Upper lobe of left lung (tissue), 6 donors: Measurements from ENCODE around the gene CDH2. TPM values are rescaled to one million over a fixed set of nuclear protein-coding genes. Genes with fewer than 3 reads are reported as not detected.

Experiments
- ATAC-seq, 2 donors: fragments of 200-7000 bp; cut with Tn5 transposase; one replicate each; pipeline ENCODE4 v1.9.1; 2022; ENCODE audit warnings: mild to moderate bottlenecking in 2 of 2, moderate library complexity in 2 of 2; ENCODE audit not compliant: low FRiP score in 2 of 2
- DNase-seq, 2 donors: peaks; one replicate each; pipeline ENCODE4 v3.0.0-alpha.2; 2019 to 2020
- H3K27ac ChIP-seq, 4 donors: fragments of 200-600 bp; sonication (generic); one replicate each; pipeline ENCODE4 v1.5.1; 2016 to 2019
- H3K27me3 ChIP-seq, 4 donors: fragments of 200-600 bp; sonication (generic); one replicate each; pipeline ENCODE4 v1.5.1; 2017 to 2019
- H3K36me3 ChIP-seq, 4 donors: fragments of 200-600 bp; sonication (generic); one replicate each; pipeline ENCODE4 v1.5.1; 2016 to 2019
- H3K4me1 ChIP-seq, 4 donors: fragments of 200-600 bp; sonication (generic); one replicate each; pipeline ENCODE4 v1.5.1; 2018 to 2019
- H3K4me3 ChIP-seq, 4 donors: fragments of 200-600 bp; sonication (generic); one replicate each; pipeline ENCODE4 v1.5.1; 2017 to 2019; ENCODE audit warnings: mild to moderate bottlenecking in 2 of 4, moderate library complexity in 1 of 4
- H3K9me3 ChIP-seq, 4 donors: fragments of 200-600 bp; sonication (generic); one replicate each; pipeline ENCODE4 v1.5.1; 2018 to 2019
- EP300 ChIP-seq, 4 donors: sonication (generic); formaldehyde crosslinking; IDR thresholded peaks; one replicate each; pipeline ENCODE4 v1.5.1; 2017; ENCODE audit warnings: antibody characterized with exemption in 4 of 4, control low read depth in 2 of 4
- POLR2A ChIP-seq, 4 donors: fragments of 450-650 bp; IDR thresholded peaks; one replicate each; pipeline ENCODE4 v1.5.1; 2016 to 2017; ENCODE audit warnings: antibody characterized with exemption in 4 of 4, mild to moderate bottlenecking in 2 of 4
- POLR2AphosphoS5 ChIP-seq, 2 donors: sonication (generic); formaldehyde crosslinking; IDR thresholded peaks; one replicate each; pipeline ENCODE4 v1.5.1; 2017; ENCODE audit warnings: antibody characterized with exemption in 2 of 2
- WGBS, 2 donors: methylation state at CpG; one replicate each; pipeline ENCODE4 v1.1.5; 2017 to 2018; 5-methylcytosine and 5-hydroxymethylcytosine counted together
- total RNA-seq, 6 donors: library from RNA; depleted of rRNA in 4 of 6; stranded (reverse); fragments of >200 nt in 4 of 6; gene quantifications; one replicate each; pipeline versions ENCODE4 v1.1.0 to v1.2.1, GENCODE V29; 2016 to 2021
- TF ChIP-seq, protein P1 (sequence below), 6 experiments: fragments of 450-650 bp in 4 of 6; fragments of 200-600 bp in 2 of 6; sonication (generic) in 2 of 6; IDR thresholded peaks; one replicate each; pipeline ENCODE4 v1.5.1; 2016 to 2019; ENCODE audit warnings: antibody characterized with exemption in 6 of 6
- donor health status: DM: no; HTN: no; CAD: no; lungs with moderate emphysema.
- donor health status: DM: no; HTN: yes; CAD: no; lungs with severe emphysema.

The CDH2 gene
- total RNA-seq, 6 donors from 2014 or later, result 0.20 to 2.3 (median 0.75) TPM; not detected in 2

DNA sequence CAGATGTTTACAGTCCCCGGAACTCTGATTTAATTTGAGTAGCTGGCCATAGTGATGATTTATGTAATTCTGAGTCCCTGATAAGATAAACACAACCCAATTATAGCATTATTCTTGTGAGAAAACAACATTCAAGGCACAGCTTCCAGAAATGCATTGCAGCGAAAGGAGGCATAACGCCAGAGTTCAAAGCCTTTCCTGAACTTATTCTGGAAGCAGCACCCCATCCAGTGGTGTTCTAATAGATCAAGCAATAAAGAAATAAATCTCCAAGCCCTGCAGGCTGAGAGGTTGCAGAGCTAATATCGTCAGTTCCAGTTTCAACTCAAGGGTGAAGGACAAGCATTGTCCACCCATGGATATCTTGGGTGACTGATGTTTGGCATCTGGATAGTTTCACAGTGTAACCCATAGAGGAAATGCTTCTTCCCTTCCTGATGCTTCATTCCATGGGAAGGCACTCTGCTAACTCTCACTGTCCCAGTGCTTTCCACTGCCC is 18.8 kb downstream of the CDH2 start:
- WGBS, 2 donors, result 43 to 65% methylated on average over 4 of the region's 4 CpGs
- DNase-seq (no peak), ATAC-seq (no peak)
- no peaks in the 10 kb centered on the region for H3K4me1 ChIP-seq
- no peaks in the 10 kb centered on the region for H3K27me3 ChIP-seq
- no peaks in the 10 kb centered on the region for H3K9me3 ChIP-seq
- no peak overlapping the region for H3K4me3 ChIP-seq
- no peaks in the 10 kb centered on the region for H3K36me3 ChIP-seq
- no peak for TF ChIP-seq POLR2AphosphoS5 (IDR thresholded peaks at IDR 0.05)
- no peak overlapping the region for H3K27ac ChIP-seq

DNA sequence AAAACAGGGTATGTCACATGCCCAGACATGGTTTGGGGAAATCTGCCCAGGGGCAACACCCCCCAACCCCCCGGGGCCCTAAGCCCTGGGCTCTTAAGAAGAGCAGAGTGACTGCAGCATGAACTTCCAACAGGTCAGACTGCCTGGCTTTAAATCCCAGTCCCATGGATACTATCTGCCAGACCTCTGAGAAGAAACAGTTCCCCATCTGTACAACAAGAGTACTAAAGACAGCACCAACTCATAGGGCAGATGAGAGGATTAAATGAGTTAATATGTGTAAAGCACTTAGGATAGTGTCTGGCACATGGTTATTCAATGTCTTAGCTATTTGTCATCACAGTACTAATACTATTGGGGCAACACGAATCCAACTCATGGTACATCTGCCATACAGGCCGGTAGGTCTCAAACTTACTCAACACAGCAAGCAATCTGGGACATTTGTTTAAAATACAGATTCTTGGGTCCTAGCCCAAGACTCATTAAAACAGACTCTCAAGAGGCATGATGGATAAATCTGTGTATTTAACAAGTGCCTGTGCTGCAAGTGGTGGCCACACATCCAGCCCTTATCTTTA is 23.4 kb downstream of the CDH2 start:
- TF ChIP-seq, protein P1, sequence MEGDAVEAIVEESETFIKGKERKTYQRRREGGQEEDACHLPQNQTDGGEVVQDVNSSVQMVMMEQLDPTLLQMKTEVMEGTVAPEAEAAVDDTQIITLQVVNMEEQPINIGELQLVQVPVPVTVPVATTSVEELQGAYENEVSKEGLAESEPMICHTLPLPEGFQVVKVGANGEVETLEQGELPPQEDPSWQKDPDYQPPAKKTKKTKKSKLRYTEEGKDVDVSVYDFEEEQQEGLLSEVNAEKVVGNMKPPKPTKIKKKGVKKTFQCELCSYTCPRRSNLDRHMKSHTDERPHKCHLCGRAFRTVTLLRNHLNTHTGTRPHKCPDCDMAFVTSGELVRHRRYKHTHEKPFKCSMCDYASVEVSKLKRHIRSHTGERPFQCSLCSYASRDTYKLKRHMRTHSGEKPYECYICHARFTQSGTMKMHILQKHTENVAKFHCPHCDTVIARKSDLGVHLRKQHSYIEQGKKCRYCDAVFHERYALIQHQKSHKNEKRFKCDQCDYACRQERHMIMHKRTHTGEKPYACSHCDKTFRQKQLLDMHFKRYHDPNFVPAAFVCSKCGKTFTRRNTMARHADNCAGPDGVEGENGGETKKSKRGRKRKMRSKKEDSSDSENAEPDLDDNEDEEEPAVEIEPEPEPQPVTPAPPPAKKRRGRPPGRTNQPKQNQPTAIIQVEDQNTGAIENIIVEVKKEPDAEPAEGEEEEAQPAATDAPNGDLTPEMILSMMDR (IDR thresholded peaks at IDR 0.05), result no peak
- TF ChIP-seq EP300 (IDR thresholded peaks at IDR 0.05), result no peak
- no peak for TF ChIP-seq POLR2A (IDR thresholded peaks at IDR 0.05)
- TF ChIP-seq POLR2AphosphoS5 (IDR thresholded peaks at IDR 0.05), result no peak
- Histone ChIP-seq H3K27ac (no peak overlapping the region), H3K4me3 (no peak overlapping the region), H3K27me3 (no peaks in the 10 kb centered on the region), H3K4me1 (no peaks in the 10 kb centered on the region), H3K9me3 (no peaks in the 10 kb centered on the region), H3K36me3 (no peaks in the 10 kb centered on the region)
- ATAC-seq (no peak), DNase-seq (no peak)
- WGBS, 2 donors, result 76% methylated on average over 3 of the region's 3 CpGs

DNA sequence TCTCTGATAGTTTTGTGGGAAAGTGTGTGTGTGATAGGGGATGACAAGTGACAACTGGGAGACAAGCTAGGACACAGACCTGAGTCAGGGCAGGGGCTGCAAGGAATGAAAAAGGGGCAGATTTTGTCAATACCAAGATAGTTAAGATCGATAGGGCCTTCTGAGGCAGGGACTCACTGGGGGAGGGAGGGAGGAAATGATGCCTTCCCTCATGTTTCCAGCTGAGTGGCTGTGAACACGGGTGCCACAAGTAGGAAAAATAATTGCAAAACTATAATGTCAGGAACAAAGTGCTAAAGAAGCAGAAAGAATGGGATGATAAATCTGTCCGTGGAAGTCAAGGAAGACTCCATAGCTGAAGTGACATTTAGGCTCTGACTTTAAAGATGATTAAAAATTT is 24.2 kb downstream of the CDH2 start:
- H3K27ac ChIP-seq, result no peak overlapping the region
- DNase-seq, result no peak
- no peaks in the 10 kb centered on the region for H3K36me3 ChIP-seq
- H3K9me3 ChIP-seq, result no peaks in the 10 kb centered on the region
- ATAC-seq, result no peak
- no peak for TF ChIP-seq POLR2A (IDR thresholded peaks at IDR 0.05)
- no peaks in the 10 kb centered on the region for H3K27me3 ChIP-seq
- 40 to 42% methylated on average over 3 of the region's 3 CpGs for WGBS, 2 donors
- H3K4me1 ChIP-seq, result no peaks in the 10 kb centered on the region
- no peak overlapping the region for H3K4me3 ChIP-seq

DNA sequence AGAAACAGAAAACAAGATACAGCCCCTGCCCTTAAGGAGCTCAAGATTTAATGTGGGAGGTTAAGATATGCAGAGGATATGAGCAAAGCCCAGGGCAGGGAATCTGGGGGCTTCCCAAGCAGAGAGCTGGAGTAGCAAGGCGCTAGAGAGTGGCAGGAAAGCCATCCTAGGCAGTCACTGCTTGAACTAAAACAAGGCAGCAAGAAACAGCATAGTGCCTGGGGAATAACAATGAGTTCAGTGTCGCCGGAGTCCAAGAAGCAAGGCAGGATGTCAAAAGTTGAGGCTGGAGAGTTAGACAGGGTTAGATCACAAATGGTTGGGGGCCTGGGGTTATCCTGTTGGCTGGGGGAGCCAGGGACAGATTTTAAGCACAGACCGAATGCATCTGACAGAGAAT is 24.6 kb downstream of the CDH2 start:
- no peak for TF ChIP-seq EP300 (IDR thresholded peaks at IDR 0.05)
- no peak for TF ChIP-seq POLR2A (IDR thresholded peaks at IDR 0.05)
- no peak for TF ChIP-seq POLR2AphosphoS5 (IDR thresholded peaks at IDR 0.05)
- TF ChIP-seq, protein P1 (IDR thresholded peaks at IDR 0.05), result no peak
- Histone ChIP-seq H3K27me3 (no peaks in the 10 kb centered on the region), H3K9me3 (no peaks in the 10 kb centered on the region), H3K27ac (no peak overlapping the region), H3K4me1 (no peaks in the 10 kb centered on the region), H3K4me3 (no peak overlapping the region), H3K36me3 (no peaks in the 10 kb centered on the region)
- no peak for ATAC-seq
- no peak for DNase-seq
- WGBS, 2 donors, result 74 to 87% methylated on average over 4 of the region's 4 CpGs

DNA sequence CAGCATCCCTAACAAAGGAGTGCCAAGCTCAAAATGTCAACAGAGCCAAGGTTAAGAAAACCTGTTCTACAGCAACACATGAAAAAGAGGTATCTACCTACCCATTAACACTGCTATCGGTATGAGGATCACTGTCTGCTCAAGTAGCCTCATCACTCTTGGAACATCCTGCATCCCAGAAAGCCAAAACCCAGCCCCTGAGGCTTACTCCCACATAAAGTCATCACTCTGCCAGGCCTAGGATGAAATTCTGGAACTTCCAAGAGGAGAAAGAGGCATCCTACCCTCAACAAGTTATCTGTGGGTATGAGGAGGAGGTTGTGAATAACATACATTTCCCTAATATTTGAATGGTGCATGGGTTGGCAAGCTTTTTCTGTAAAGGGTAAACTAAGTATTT is 25.5 kb downstream of the CDH2 start:
- H3K27ac ChIP-seq, result no peak overlapping the region
- no peaks in the 10 kb centered on the region for H3K36me3 ChIP-seq
- no peak overlapping the region for H3K4me3 ChIP-seq
- no peak for TF ChIP-seq EP300 (IDR thresholded peaks at IDR 0.05)
- TF ChIP-seq POLR2AphosphoS5 (IDR thresholded peaks at IDR 0.05), result no peak
- TF ChIP-seq, protein P1 (IDR thresholded peaks at IDR 0.05), result no peak
- TF ChIP-seq POLR2A (IDR thresholded peaks at IDR 0.05), result no peak
- DNase-seq, result no peak
- no peaks in the 10 kb centered on the region for H3K9me3 ChIP-seq
- ATAC-seq, result no peak
- 87 to 100% methylated on average over 1 of the region's 1 CpG for WGBS, 2 donors
- H3K4me1 ChIP-seq, result no peaks in the 10 kb centered on the region
- no peaks in the 10 kb centered on the region for H3K27me3 ChIP-seq

DNA sequence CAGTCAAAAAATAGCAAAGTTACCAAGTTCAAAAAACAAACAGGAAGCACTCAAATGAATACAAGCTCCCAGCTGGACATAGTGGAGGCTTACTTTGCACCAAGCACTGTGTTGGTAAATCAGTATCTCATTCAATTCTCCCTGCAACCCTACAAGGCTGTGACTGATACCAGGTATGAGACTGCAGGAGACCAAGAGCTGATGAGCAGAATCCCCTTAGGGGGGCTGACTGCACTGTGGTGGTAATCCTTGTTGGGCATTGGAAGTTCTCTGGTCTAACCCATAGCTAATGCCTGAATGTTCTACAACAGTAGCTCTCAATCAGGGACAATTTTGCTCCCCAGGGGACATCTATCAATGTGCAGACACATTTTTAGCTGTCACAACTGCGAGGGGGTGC is 26.0 kb downstream of the CDH2 start:
- TF ChIP-seq POLR2A (IDR thresholded peaks at IDR 0.05), result no peak
- TF ChIP-seq POLR2AphosphoS5 (IDR thresholded peaks at IDR 0.05), result no peak
- no peak for TF ChIP-seq EP300 (IDR thresholded peaks at IDR 0.05)
- TF ChIP-seq, protein P1 (IDR thresholded peaks at IDR 0.05), result no peak

More for the DNA sequence above, 26.0 kb downstream of the CDH2 start:
- ATAC-seq, result peak in 1 of 2 donors; percentile 57
- Histone ChIP-seq H3K36me3 (no peaks in the 10 kb centered on the region), H3K27me3 (no peaks in the 10 kb centered on the region), H3K27ac (no peak overlapping the region), H3K9me3 (no peaks in the 10 kb centered on the region), H3K4me1 (no peaks in the 10 kb centered on the region), H3K4me3 (no peak overlapping the region)
- 79 to 88% methylated on average over 1 of the region's 1 CpG for WGBS, 2 donors
- no peak for DNase-seq
